ENCODE data around the gene TRIM41. TPM values are rescaled to one million over a fixed set of nuclear protein-coding genes. Genes with fewer than 3 reads are reported as not detected.

Gene TRIM41
- total and polyA plus RNA-seq, 12 donors, result 13.3 to 56.2 (median 19.6) TPM

- 0 to 2% (median 1%) methylated on average over 5 to 67 of the region's 67 CpGs for WGBS, 4 donors
- no peaks in the 10 kb centered on the region for H3K9me3 ChIP-seq (replicated peaks in 1 of 3)
- H3K27ac ChIP-seq, result peak overlapping the region in 2 of 5 donors; percentile 63 to 66
- peak overlapping the region in 2 of 4 donors; percentile 35 to 53 for H3K4me3 ChIP-seq
- peak in 3 of 7 donors; percentile 38 to 54 (median 43) for DNase-seq
- TF ChIP-seq, protein P1, sequence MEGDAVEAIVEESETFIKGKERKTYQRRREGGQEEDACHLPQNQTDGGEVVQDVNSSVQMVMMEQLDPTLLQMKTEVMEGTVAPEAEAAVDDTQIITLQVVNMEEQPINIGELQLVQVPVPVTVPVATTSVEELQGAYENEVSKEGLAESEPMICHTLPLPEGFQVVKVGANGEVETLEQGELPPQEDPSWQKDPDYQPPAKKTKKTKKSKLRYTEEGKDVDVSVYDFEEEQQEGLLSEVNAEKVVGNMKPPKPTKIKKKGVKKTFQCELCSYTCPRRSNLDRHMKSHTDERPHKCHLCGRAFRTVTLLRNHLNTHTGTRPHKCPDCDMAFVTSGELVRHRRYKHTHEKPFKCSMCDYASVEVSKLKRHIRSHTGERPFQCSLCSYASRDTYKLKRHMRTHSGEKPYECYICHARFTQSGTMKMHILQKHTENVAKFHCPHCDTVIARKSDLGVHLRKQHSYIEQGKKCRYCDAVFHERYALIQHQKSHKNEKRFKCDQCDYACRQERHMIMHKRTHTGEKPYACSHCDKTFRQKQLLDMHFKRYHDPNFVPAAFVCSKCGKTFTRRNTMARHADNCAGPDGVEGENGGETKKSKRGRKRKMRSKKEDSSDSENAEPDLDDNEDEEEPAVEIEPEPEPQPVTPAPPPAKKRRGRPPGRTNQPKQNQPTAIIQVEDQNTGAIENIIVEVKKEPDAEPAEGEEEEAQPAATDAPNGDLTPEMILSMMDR (IDR thresholded peaks at IDR 0.05), result no peak
- no peak for TF ChIP-seq POLR2A (IDR thresholded peaks at IDR 0.05)
- H3K27me3 ChIP-seq, result no peaks in the 10 kb centered on the region
- intact Hi-C loops (cut with DNase I), result no loop called here
- no peaks in the 10 kb centered on the region for H3K36me3 ChIP-seq (replicated peaks in 1 of 2)
- peaks cover 18 to 22% of the 10 kb centered on the region in 2 donors for H3K4me1 ChIP-seq (replicated peaks in 1 of 2)
These were observed 18.8 kb upstream of the TRIM41 start for GRCh38 chr5:181204113-181204825.

- H3K9me3 ChIP-seq (replicated peaks in 1 of 3), result no peaks in the 10 kb centered on the region
- peak in 1 of 2 donors; percentile 31 for TF ChIP-seq POLR2A (IDR thresholded peaks at IDR 0.05)
- TF ChIP-seq, protein P1 (IDR thresholded peaks at IDR 0.05), result no peak
- no peaks in the 10 kb centered on the region for H3K36me3 ChIP-seq (replicated peaks in 1 of 2)
- WGBS, 4 donors, result 2 to 9% (median 6%) methylated on average over 19 to 94 of the region's 94 CpGs
- no peaks in the 10 kb centered on the region for H3K27me3 ChIP-seq
- H3K4me3 ChIP-seq, result peak within 1 kb of the TSS in 3 of 4 donors; percentile 35 to 53 (median 39)
- peaks cover 18 to 22% of the 10 kb centered on the region in 2 donors for H3K4me1 ChIP-seq (replicated peaks in 1 of 2)
- intact Hi-C loops (cut with DNase I), result no loop called here
- peak in 6 of 7 donors; percentile 46 to 65 (median 59) for DNase-seq
- H3K27ac ChIP-seq, result peak within 1 kb of the TSS in 3 of 5 donors; percentile 44 to 84 (median 63)
These were observed 18.0 kb upstream of the TRIM41 start, which contains the start of gene TRIM7 for GRCh38 chr5:181204826-181205760. TRIM7 (minus strand) TSS chr5:181205196; CDS start chr5:181205110, 86 bp downstream.

DNA sequence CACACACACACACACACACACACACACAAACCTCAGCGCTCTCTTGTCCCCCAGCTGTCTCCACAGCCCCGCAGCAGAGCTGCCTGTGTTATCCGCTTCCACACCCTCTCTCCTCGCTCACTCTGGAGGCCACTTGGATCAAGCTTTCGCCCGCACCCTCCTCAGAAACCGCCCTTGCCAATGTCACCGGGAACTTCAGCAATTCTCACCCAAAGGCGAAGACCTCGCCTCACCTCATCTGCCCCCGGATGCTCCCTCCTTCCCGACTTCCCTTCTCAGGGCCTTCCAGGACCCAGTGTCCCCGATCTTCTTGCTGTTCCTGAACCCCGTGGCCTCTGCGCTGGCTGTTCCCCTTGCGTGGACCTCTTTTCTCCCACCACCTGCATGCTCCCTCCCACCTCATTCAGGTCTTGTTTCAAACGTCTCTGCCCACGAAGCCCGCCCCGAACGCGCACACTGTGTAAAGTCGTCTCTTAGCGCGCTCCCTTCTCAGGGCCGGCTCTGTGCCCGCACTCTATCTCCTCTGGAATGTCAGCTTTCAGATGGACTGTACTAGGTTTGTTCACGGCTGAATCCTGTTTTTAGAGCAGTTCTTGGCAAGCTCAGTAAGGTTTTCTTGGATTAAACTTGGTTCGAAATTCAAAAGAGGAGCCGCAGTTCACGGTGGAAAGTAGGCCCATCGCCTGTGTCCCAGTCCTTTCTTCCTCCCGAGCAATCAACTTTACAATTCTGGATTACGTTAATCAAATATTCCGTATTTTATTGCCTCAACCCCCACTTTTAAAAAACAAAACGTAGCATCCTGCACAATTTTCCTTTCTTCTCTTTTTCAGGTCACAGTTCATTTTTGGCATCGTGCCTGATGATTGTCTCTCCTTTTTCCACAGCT is 17.1 kb upstream of the TRIM41 start:
- Histone ChIP-seq H3K9me3 (replicated peaks in 1 of 3) (no peaks in the 10 kb centered on the region), H3K4me3 (peak overlapping the region in 1 of 4 donors; percentile 55), H3K27me3 (no peaks in the 10 kb centered on the region), H3K27ac (peak overlapping the region in 2 of 5 donors; percentile 84 to 88), H3K36me3 (replicated peaks in 1 of 2) (no peaks in the 10 kb centered on the region), H3K4me1 (replicated peaks in 1 of 2) (peaks cover 18 to 22% of the 10 kb centered on the region in 2 donors)
- 35 to 52% (median 42%) methylated on average over 37 of the region's 37 CpGs for WGBS, 4 donors
- intact Hi-C loops (cut with DNase I), result no loop called here
- no peak for TF ChIP-seq POLR2A (IDR thresholded peaks at IDR 0.05)
- TF ChIP-seq, protein P1 (IDR thresholded peaks at IDR 0.05), result no peak
- DNase-seq, result peak in 2 of 7 donors; percentile 28 to 59

Data from adrenal gland (tissue), 12 donors.